HG03060 (cell line): ENCODE measurements around the gene ABHD17C.

ENCODE experiments used
- ATAC-seq: cut with Tn5 transposase; IDR thresholded peaks from one replicate; pipeline ENCODE4 v1.9.1; 2021; ENCODE audit warnings: low read depth, moderate number of reproducible peaks; ENCODE audit not compliant: unreplicated experiment

The ABHD17C gene

GRCh38 chr15:80685628-80686027, 9.5 kb upstream of the ABHD17C start:
- ATAC-seq, result no peak

- no peak for ATAC-seq
Measured at GRCh38 chr15:80689294-80689693, 5.8 kb upstream of the ABHD17C start.

GRCh38 chr15:80689716-80690115, 5.4 kb upstream of the ABHD17C start:
- no peak for ATAC-seq

GRCh38 chr15:80691575-80691974, 3.5 kb upstream of the ABHD17C start:
- no peak for ATAC-seq

- no peak for ATAC-seq
Measured at GRCh38 chr15:80693682-80694610, 1.2 kb upstream of the ABHD17C start.

GRCh38 chr15:80694611-80695098, 455 bp upstream of the ABHD17C start:
- ATAC-seq, result no peak

GRCh38 chr15:80695911-80696661, 976 bp downstream of the ABHD17C start:
- no peak for ATAC-seq

- ATAC-seq, result no peak
Measured at GRCh38 chr15:80697075-80697685, 2.1 kb downstream of the ABHD17C start.

GRCh38 chr15:80698676-80699075, 3.6 kb downstream of the ABHD17C start:
- no peak for ATAC-seq

GRCh38 chr15:80699981-80700380, 4.9 kb downstream of the ABHD17C start:
- ATAC-seq, result no peak

- ATAC-seq, result no peak
Measured at GRCh38 chr15:80701676-80702311, 6.7 kb downstream of the ABHD17C start.

- ATAC-seq, result no peak
Measured at GRCh38 chr15:80703081-80703480, 8.0 kb downstream of the ABHD17C start.

- ATAC-seq, result no peak
Measured at GRCh38 chr15:80703965-80704364, 8.9 kb downstream of the ABHD17C start.

GRCh38 chr15:80706161-80706560, 11.1 kb downstream of the ABHD17C start:
- no peak for ATAC-seq

- ATAC-seq, result no peak
Measured at GRCh38 chr15:80709542-80709941, 14.4 kb downstream of the ABHD17C start.

- ATAC-seq, result no peak
Measured at GRCh38 chr15:80710635-80711554, 15.8 kb downstream of the ABHD17C start.

- no peak for ATAC-seq
Measured at GRCh38 chr15:80711886-80712285, 16.8 kb downstream of the ABHD17C start.

GRCh38 chr15:80712956-80713355, 17.8 kb downstream of the ABHD17C start:
- no peak for ATAC-seq

- ATAC-seq, result no peak
Measured at GRCh38 chr15:80721476-80721875, 26.4 kb downstream of the ABHD17C start.
